ENCODE measurements around the gene FTO.

DNA sequence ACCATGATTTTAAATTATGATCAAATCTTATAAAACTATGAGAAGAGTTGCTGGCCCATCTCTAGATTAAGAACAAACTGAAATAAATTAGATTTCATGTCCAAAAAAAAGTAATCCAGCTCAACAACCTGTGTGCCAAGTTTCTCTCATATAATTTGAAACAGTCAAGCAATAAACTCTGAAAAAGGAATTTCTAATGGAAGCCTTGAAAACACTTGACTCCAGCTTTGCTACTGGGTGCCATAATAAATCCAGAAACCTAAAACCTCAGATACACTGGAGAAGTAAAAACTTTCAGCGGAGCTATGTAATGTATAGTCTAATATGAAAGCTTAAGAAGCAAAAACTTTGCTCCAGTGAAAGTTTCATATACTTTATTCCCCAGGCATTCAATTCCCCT, 25.8 kb upstream of the FTO start:
- TF ChIP-seq, protein P1, sequence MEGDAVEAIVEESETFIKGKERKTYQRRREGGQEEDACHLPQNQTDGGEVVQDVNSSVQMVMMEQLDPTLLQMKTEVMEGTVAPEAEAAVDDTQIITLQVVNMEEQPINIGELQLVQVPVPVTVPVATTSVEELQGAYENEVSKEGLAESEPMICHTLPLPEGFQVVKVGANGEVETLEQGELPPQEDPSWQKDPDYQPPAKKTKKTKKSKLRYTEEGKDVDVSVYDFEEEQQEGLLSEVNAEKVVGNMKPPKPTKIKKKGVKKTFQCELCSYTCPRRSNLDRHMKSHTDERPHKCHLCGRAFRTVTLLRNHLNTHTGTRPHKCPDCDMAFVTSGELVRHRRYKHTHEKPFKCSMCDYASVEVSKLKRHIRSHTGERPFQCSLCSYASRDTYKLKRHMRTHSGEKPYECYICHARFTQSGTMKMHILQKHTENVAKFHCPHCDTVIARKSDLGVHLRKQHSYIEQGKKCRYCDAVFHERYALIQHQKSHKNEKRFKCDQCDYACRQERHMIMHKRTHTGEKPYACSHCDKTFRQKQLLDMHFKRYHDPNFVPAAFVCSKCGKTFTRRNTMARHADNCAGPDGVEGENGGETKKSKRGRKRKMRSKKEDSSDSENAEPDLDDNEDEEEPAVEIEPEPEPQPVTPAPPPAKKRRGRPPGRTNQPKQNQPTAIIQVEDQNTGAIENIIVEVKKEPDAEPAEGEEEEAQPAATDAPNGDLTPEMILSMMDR (IDR thresholded peaks at IDR 0.05; ENCODE audit: insufficient read depth, low read length, poor library complexity, severe bottlenecking): no peak
- no peak for TF ChIP-seq EZH2phosphoT487 (conservative IDR thresholded peaks at IDR 0.05; ENCODE audit: low read length)
